Astrocyte of the spinal cord (primary cell): ENCODE data around the gene CYP4F12.

Source experiments
- DNase-seq: peaks from one replicate; pipeline ENCODE4 v3.0.0; 2011; ENCODE audit warnings: low read depth, low spot score
- H3K4me3 ChIP-seq: 2 replicates; pipeline ENCODE4 v1.5.1; 2011; ENCODE audit warnings: low read depth, mild to moderate bottlenecking, low read length, moderate library complexity
- CTCF ChIP-seq: IDR thresholded peaks from 2 replicates; pipeline ENCODE4 v1.5.1; 2012; ENCODE audit warnings: low read depth, mild to moderate bottlenecking, low read length, inconsistent platforms
- in situ Hi-C: cut with HindIII; loops from 2 replicates; pipeline ENCODE4 v1.10.0; 2017; ENCODE audit warnings: low sequenced_read_pairs

Gene CYP4F12

GRCh38 chr19:15666883-15667282 lies 6.0 kb upstream of the CYP4F12 start:
- in situ Hi-C loops, result no loop called here
- no peak for DNase-seq
- TF ChIP-seq CTCF, result no peak
- H3K4me3 ChIP-seq, result no peak overlapping the region

- no peak for TF ChIP-seq CTCF
- no peak for DNase-seq
- H3K4me3 ChIP-seq, result no peak overlapping the region
- in situ Hi-C loops, result no loop called here
Observed at GRCh38 chr19:15669440-15669839, 3.4 kb upstream of the CYP4F12 start.

- in situ Hi-C loops, result no loop called here
- no peak for DNase-seq
- H3K4me3 ChIP-seq, result no peak overlapping the region
- no peak for TF ChIP-seq CTCF
Observed at GRCh38 chr19:15669891-15670290, 3.0 kb upstream of the CYP4F12 start.

GRCh38 chr19:15671237-15671821 lies 1.6 kb upstream of the CYP4F12 start:
- H3K4me3 ChIP-seq, result no peak overlapping the region
- in situ Hi-C loops, result no loop called here
- no peak for DNase-seq
- no peak for TF ChIP-seq CTCF

GRCh38 chr19:15671891-15672579 lies 852 bp upstream of the CYP4F12 start:
- DNase-seq, result no peak
- in situ Hi-C loops, result no loop called here
- no peak overlapping the region for H3K4me3 ChIP-seq
- TF ChIP-seq CTCF, result no peak

- DNase-seq, result no peak
- no peak for TF ChIP-seq CTCF
- in situ Hi-C loops, result no loop called here
- H3K4me3 ChIP-seq, result no peak overlapping the region
Observed at GRCh38 chr19:15673176-15673654, 328 bp downstream of the CYP4F12 start.
